Measurements from ENCODE around the gene OR1F1.

GRCh38 chr16:3198334-3199072 lies 10.5 kb downstream of the OR1F1 start:
- no peak for TF ChIP-seq POLR2A (IDR thresholded peaks at IDR 0.05)
- no peak for TF ChIP-seq CTCF (IDR thresholded peaks at IDR 0.05)
- TF ChIP-seq POLR2AphosphoS5 (IDR thresholded peaks at IDR 0.05), result no peak
- no peak for TF ChIP-seq EP300 (IDR thresholded peaks at IDR 0.05)
